ENCODE data around the gene RASGRP3.
A peak's percentile ranks its signal among the peaks of the same experiment; 100 is the strongest.
"Not testable (repeated sequence)": the region's sequence is repeated elsewhere in the genome, so short reads cannot be mapped to it uniquely, and the experiment has no call there.

Gene RASGRP3

GRCh38 chr2:33435518-33435917 is 40.9 kb upstream of the RASGRP3 start:
- H3K4me3 ChIP-seq (replicated peaks; ENCODE audit: low read depth, low read length): no peak overlapping the region
- no peak for DNase-seq (ENCODE audit: extremely low read depth, low read depth)
- TF ChIP-seq, protein P1, sequence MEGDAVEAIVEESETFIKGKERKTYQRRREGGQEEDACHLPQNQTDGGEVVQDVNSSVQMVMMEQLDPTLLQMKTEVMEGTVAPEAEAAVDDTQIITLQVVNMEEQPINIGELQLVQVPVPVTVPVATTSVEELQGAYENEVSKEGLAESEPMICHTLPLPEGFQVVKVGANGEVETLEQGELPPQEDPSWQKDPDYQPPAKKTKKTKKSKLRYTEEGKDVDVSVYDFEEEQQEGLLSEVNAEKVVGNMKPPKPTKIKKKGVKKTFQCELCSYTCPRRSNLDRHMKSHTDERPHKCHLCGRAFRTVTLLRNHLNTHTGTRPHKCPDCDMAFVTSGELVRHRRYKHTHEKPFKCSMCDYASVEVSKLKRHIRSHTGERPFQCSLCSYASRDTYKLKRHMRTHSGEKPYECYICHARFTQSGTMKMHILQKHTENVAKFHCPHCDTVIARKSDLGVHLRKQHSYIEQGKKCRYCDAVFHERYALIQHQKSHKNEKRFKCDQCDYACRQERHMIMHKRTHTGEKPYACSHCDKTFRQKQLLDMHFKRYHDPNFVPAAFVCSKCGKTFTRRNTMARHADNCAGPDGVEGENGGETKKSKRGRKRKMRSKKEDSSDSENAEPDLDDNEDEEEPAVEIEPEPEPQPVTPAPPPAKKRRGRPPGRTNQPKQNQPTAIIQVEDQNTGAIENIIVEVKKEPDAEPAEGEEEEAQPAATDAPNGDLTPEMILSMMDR (IDR thresholded peaks at IDR 0.05; ENCODE audit: low read depth, low read length, missing control alignments): no peak

DNA sequence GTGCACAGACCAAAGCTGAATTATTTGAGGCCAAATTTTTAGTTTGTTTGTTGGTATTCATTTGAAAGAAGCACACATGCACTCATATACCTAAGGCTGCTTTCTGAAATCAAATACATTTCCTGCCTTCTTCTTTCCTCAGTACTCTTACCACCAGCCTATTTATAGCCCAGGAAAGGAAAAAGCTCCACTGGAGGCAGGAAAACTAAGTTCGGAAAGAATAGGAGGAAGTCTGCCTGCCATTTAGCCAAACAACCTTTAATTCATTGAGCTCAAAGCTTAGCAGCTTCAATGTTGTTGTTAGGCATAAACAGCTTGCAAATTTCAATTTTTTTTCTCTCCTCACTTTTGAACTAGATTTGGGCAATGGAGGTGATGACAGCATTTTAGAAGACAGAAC is 40.4 kb upstream of the RASGRP3 start:
- TF ChIP-seq, protein P1 (IDR thresholded peaks at IDR 0.05; ENCODE audit: low read depth, low read length, missing control alignments): no peak
- no peak overlapping the region for H3K4me3 ChIP-seq (replicated peaks; ENCODE audit: low read depth, low read length)
- no peak for DNase-seq (ENCODE audit: extremely low read depth, low read depth)

GRCh38 chr2:33437297-33437696 is 39.2 kb upstream of the RASGRP3 start:
- TF ChIP-seq, protein P1 (IDR thresholded peaks at IDR 0.05; ENCODE audit: low read depth, low read length, missing control alignments): no peak
- DNase-seq (ENCODE audit: extremely low read depth, low read depth): peak; percentile 86
- H3K4me3 ChIP-seq (replicated peaks; ENCODE audit: low read depth, low read length): no peak overlapping the region

- no peak overlapping the region for H3K4me3 ChIP-seq (replicated peaks; ENCODE audit: low read depth, low read length)
- no peak for DNase-seq (ENCODE audit: extremely low read depth, low read depth)
- TF ChIP-seq, protein P1 (IDR thresholded peaks at IDR 0.05; ENCODE audit: low read depth, low read length, missing control alignments): no peak
Observed at GRCh38 chr2:33437815-33438214, 38.6 kb upstream of the RASGRP3 start.

DNA sequence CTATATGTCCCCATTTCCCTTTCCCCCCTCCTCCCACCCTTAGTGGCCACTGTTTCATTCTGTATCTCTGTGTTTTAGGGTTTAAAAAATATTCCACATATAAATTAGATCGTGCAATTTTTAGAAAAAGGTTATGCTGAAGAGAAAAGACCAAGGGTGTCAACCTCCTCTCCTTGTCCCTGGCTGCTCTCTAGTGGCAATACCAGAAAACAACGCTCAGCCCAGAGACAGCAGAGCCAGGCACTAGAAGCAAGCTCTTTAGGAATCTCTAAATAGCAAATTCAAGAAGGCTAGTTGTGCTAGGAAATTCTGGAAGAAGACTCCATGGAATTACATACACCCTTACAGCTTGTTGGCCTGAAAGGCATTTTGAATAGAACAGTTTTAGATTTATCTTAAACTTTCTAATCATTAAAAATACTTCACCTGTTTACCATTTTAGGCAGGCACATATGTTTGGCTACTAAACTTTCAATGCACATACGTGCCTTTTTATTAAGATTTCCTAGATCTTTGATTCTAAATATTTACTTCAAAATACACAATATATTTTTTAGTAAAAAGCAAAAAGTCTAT is 35.1 kb upstream of the RASGRP3 start:
- TF ChIP-seq, protein P1 (IDR thresholded peaks at IDR 0.05; ENCODE audit: low read depth, low read length, missing control alignments): peak; percentile 81
- DNase-seq (ENCODE audit: extremely low read depth, low read depth): peak; percentile 52
- H3K4me3 ChIP-seq (replicated peaks; ENCODE audit: low read depth, low read length): no peak overlapping the region

DNA sequence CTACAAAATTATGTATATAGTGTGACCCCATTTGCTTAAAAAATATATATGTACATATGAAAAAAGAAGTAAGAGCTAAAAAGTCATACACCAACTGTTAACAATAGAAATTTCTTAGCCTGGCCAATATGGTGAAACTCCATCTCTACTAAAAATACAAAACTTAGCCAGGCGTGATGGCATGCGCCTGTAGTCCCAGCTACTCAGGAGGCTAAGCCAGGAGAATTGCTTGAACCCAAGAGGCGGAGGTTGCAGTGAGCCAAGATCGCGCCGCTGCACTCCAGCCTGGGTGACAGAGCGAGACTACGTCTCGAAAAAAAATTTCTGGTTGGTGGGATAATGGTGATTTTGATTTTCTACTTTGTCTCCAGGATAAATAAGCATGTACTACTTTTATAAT is 34.4 kb upstream of the RASGRP3 start:
- not testable (repeated sequence) for H3K4me3 ChIP-seq (replicated peaks; ENCODE audit: low read depth, low read length); DNase-seq (ENCODE audit: extremely low read depth, low read depth)

DNA sequence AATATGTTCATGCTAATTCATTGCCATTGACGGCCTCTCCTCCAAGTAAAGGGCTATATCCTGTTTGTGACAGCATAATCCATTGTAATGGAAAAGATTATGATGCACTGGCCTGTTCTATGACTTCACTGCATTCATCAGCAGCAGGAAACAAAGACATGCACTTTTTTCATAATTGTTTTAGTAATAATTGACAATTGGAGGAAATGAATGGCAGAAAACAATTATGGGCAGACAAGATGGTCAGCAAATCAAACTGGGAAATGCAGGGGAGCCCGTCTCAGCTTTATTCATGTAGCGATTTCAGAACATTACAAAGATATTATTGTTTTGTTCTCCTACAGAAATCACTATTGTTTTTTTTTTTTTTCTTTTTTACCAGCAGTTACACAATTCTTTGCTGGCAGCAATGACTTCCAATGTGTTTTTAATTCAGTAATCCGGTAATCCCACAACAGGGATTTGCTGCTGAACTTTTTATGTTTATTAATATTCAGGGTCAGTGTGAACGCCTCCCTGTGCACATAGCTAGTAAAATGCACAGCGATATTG is 33.8 kb upstream of the RASGRP3 start:
- H3K4me3 ChIP-seq (replicated peaks; ENCODE audit: low read depth, low read length): no peak overlapping the region
- no peak for DNase-seq (ENCODE audit: extremely low read depth, low read depth)
- TF ChIP-seq, protein P1 (IDR thresholded peaks at IDR 0.05; ENCODE audit: low read depth, low read length, missing control alignments): no peak
